ENCODE data around the gene OSBPL5.

Gene OSBPL5

GRCh38 chr11:3165152-3165705 lies at the start of gene OSBPL5:
OSBPL5 (minus strand) TSS chr11:3165310; CDS start chr11:3129148, 36,162 bp downstream.
- DNase-seq (ENCODE audit: low read depth): peak; percentile 68

- DNase-seq (ENCODE audit: low read depth): no peak
Measured at GRCh38 chr11:3214420-3214699, 49.2 kb upstream of the OSBPL5 start.

- no peak for DNase-seq (ENCODE audit: low read depth)
Measured at GRCh38 chr11:3213659-3214419, 48.7 kb upstream of the OSBPL5 start.

- DNase-seq (ENCODE audit: low read depth): no peak
Measured at GRCh38 chr11:3208272-3208671, 43.2 kb upstream of the OSBPL5 start.

GRCh38 chr11:3207526-3208189 lies 42.5 kb upstream of the OSBPL5 start:
- DNase-seq (ENCODE audit: low read depth): no peak

GRCh38 chr11:3206922-3207204 lies 41.8 kb upstream of the OSBPL5 start:
- DNase-seq (ENCODE audit: low read depth): no peak

- no peak for DNase-seq (ENCODE audit: low read depth)
Measured at GRCh38 chr11:3206156-3206921, 41.2 kb upstream of the OSBPL5 start.

- DNase-seq (ENCODE audit: low read depth): no peak
Measured at GRCh38 chr11:3205261-3206155, 40.4 kb upstream of the OSBPL5 start.

- no peak for DNase-seq (ENCODE audit: low read depth)
Measured at GRCh38 chr11:3204141-3205015, 39.3 kb upstream of the OSBPL5 start.

- peak; percentile 25 for DNase-seq (ENCODE audit: low read depth)
Measured at GRCh38 chr11:3203221-3204043, 38.3 kb upstream of the OSBPL5 start.

- DNase-seq (ENCODE audit: low read depth): no peak
Measured at GRCh38 chr11:3202759-3203158, 37.6 kb upstream of the OSBPL5 start.

- DNase-seq (ENCODE audit: low read depth): no peak
Measured at GRCh38 chr11:3202305-3202704, 37.2 kb upstream of the OSBPL5 start.

- no peak for DNase-seq (ENCODE audit: low read depth)
Measured at GRCh38 chr11:3201677-3202181, 36.6 kb upstream of the OSBPL5 start.

GRCh38 chr11:3201112-3201581 lies 36.0 kb upstream of the OSBPL5 start:
- no peak for DNase-seq (ENCODE audit: low read depth)

GRCh38 chr11:3200388-3201111 lies 35.4 kb upstream of the OSBPL5 start:
- no peak for DNase-seq (ENCODE audit: low read depth)

GRCh38 chr11:3199537-3200295 lies 34.6 kb upstream of the OSBPL5 start:
- DNase-seq (ENCODE audit: low read depth): no peak

GRCh38 chr11:3198815-3199214 lies 33.7 kb upstream of the OSBPL5 start:
- DNase-seq (ENCODE audit: low read depth): no peak

- no peak for DNase-seq (ENCODE audit: low read depth)
Measured at GRCh38 chr11:3197878-3198528, 32.9 kb upstream of the OSBPL5 start.

Measured in iris pigment epithelial cell (primary cell).